Effector memory CD4-positive, alpha-beta T cell (primary cell): ENCODE measurements around the gene PCBP3.

ENCODE experiments used
- DNase-seq, 3 donors: peaks; one replicate each; pipeline ENCODE4 v3.0.0-alpha.2; 2020
- H3K27ac ChIP-seq: 2 replicates; pipeline ENCODE4 v1.7.0; 2013; ENCODE audit warnings: mild to moderate bottlenecking, low read length, moderate library complexity; ENCODE audit not compliant: insufficient read depth, poor library complexity, severe bottlenecking
- H3K27me3 ChIP-seq: replicated peaks from 2 replicates; pipeline ENCODE4 v1.7.0; 2013; ENCODE audit warnings: mild to moderate bottlenecking, low read length; ENCODE audit not compliant: insufficient read depth, control insufficient read depth, poor library complexity, severe bottlenecking
- H3K36me3 ChIP-seq: 2 replicates; pipeline ENCODE4 v1.7.0; 2013; ENCODE audit warnings: mild to moderate bottlenecking, low read length, moderate library complexity; ENCODE audit not compliant: control insufficient read depth, insufficient read depth
- H3K4me1 ChIP-seq: 2 replicates; pipeline ENCODE4 v1.7.0; 2013; ENCODE audit warnings: low read length, mild to moderate bottlenecking; ENCODE audit not compliant: control insufficient read depth, insufficient read depth, poor library complexity, severe bottlenecking
- H3K4me3 ChIP-seq: 2 replicates; pipeline ENCODE4 v1.7.0; 2013; ENCODE audit warnings: low read length, low read depth, mild to moderate bottlenecking; ENCODE audit not compliant: insufficient read depth, poor library complexity, severe bottlenecking
- H3K9me3 ChIP-seq: 2 replicates; pipeline ENCODE4 v1.7.0; 2013; ENCODE audit warnings: mild to moderate bottlenecking, low read length, moderate library complexity; ENCODE audit not compliant: control insufficient read depth

PCBP3 gene

GRCh38 chr21:45909238-45909988 lies 265.9 kb downstream of the PCBP3 start:
- no peak overlapping the region for H3K4me3 ChIP-seq
- H3K27me3 ChIP-seq = no peaks in the 10 kb centered on the region
- DNase-seq = no peak
- no peak overlapping the region for H3K27ac ChIP-seq
- H3K9me3 ChIP-seq = no peaks in the 10 kb centered on the region
- H3K4me1 ChIP-seq = no peaks in the 10 kb centered on the region
- H3K36me3 ChIP-seq = no peaks in the 10 kb centered on the region

GRCh38 chr21:45910155-45910547 lies 266.6 kb downstream of the PCBP3 start:
- Histone ChIP-seq H3K36me3 (no peaks in the 10 kb centered on the region), H3K27me3 (no peaks in the 10 kb centered on the region), H3K9me3 (no peaks in the 10 kb centered on the region), H3K4me3 (no peak overlapping the region), H3K4me1 (no peaks in the 10 kb centered on the region), H3K27ac (no peak overlapping the region)
- DNase-seq = no peak

GRCh38 chr21:45910548-45911221 lies 267.2 kb downstream of the PCBP3 start:
- Histone ChIP-seq H3K4me3 (no peak overlapping the region), H3K4me1 (peaks cover 2% of the 10 kb centered on the region), H3K36me3 (no peaks in the 10 kb centered on the region), H3K27me3 (no peaks in the 10 kb centered on the region), H3K9me3 (no peaks in the 10 kb centered on the region), H3K27ac (no peak overlapping the region)
- DNase-seq = no peak

DNA sequence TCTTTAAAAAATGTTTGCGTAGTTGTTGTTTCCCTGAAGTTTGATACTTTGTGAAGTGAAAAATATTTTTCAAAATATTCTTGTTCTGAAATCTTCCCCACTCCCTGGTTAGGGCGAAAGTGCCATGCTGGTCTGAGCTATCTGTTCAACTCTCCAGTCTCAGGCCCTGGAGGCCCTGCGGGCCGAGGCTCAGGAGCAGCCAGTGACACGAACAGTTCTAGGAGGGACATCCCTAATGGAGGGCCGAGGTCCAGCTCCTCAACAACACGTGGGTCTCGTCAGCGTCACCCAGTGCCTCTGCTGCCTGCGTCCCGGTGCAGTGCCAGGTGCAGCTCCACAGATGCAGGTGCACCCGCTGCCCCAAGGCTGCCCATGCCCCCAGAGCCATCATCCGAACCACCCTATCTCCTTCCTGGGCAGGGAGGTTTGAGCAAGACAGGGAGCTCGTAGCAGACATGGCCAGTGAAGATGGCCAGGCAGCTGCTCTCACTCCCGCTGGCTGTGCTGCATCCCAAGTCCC lies 268.3 kb downstream of the PCBP3 start:
- Histone ChIP-seq H3K9me3 (no peaks in the 10 kb centered on the region), H3K27ac (no peak overlapping the region), H3K4me3 (no peak overlapping the region), H3K27me3 (no peaks in the 10 kb centered on the region), H3K36me3 (no peaks in the 10 kb centered on the region), H3K4me1 (peaks cover 9% of the 10 kb centered on the region)
- DNase-seq = no peak

- DNase-seq = no peak
- no peaks in the 10 kb centered on the region for H3K36me3 ChIP-seq
- H3K9me3 ChIP-seq = no peaks in the 10 kb centered on the region
- H3K4me1 ChIP-seq = peaks cover 9% of the 10 kb centered on the region
- no peak overlapping the region for H3K4me3 ChIP-seq
- no peaks in the 10 kb centered on the region for H3K27me3 ChIP-seq
- no peak overlapping the region for H3K27ac ChIP-seq
Measured at GRCh38 chr21:45912611-45913417, 269.3 kb downstream of the PCBP3 start.

GRCh38 chr21:45913418-45913765 lies 269.9 kb downstream of the PCBP3 start:
- H3K4me1 ChIP-seq = peaks cover 9% of the 10 kb centered on the region

GRCh38 chr21:45913886-45914285 lies 270.4 kb downstream of the PCBP3 start:
- DNase-seq = no peak
- Histone ChIP-seq H3K27ac (no peak overlapping the region), H3K4me3 (no peak overlapping the region), H3K9me3 (no peaks in the 10 kb centered on the region), H3K27me3 (no peaks in the 10 kb centered on the region), H3K4me1 (peaks cover 9% of the 10 kb centered on the region), H3K36me3 (no peaks in the 10 kb centered on the region)

More at GRCh38 chr21:45913418-45913765, 269.9 kb downstream of the PCBP3 start:
- no peak overlapping the region for H3K4me3 ChIP-seq
- no peaks in the 10 kb centered on the region for H3K9me3 ChIP-seq
- H3K27me3 ChIP-seq = no peaks in the 10 kb centered on the region
- H3K27ac ChIP-seq = no peak overlapping the region
- no peaks in the 10 kb centered on the region for H3K36me3 ChIP-seq
- no peak for DNase-seq

- Histone ChIP-seq H3K4me1 (peaks cover 9% of the 10 kb centered on the region), H3K4me3 (no peak overlapping the region), H3K27me3 (no peaks in the 10 kb centered on the region), H3K9me3 (no peaks in the 10 kb centered on the region), H3K36me3 (no peaks in the 10 kb centered on the region), H3K27ac (no peak overlapping the region)
- DNase-seq = no peak
Measured at GRCh38 chr21:45914321-45914845, 270.9 kb downstream of the PCBP3 start.

GRCh38 chr21:45916011-45916840 lies 272.7 kb downstream of the PCBP3 start:
- H3K36me3 ChIP-seq = no peaks in the 10 kb centered on the region
- no peak overlapping the region for H3K4me3 ChIP-seq
- H3K27ac ChIP-seq = no peak overlapping the region
- no peak for DNase-seq
- H3K9me3 ChIP-seq = no peaks in the 10 kb centered on the region
- no peaks in the 10 kb centered on the region for H3K27me3 ChIP-seq
- H3K4me1 ChIP-seq = peaks cover 9% of the 10 kb centered on the region
